IMR-90 (cell line): ENCODE results near the gene ARSD. TPM values are rescaled to one million over a fixed set of nuclear protein-coding genes. Genes with fewer than 3 reads are reported as not detected.

Experiments used
- ATAC-seq: fragments of 200-7000 bp; cut with Tn5 transposase; 2 replicates; pipeline ENCODE4 v1.9.1; 2020; ENCODE audit warnings: low read depth, mild to moderate bottlenecking, moderate library complexity
- BruUV-seq: library from RNA; stranded (reverse); fragments of 400-500 nt; replicated peaks from 2 replicates; lab custom pipeline; 2021; lab: Mats Ljungman, UMichigan
- CTCF ChIA-PET: fragments of 300-600 bp; formaldehyde crosslinking; extraction: SDS; loops from one replicate; lab custom pipeline; 2021; ENCODE audit warnings: antibody characterized with exemption; lab: Yijun Ruan, JAX
- POLR2A ChIA-PET: fragments of 300-600 bp; sonication (Branson Sonifier 250); formaldehyde crosslinking; loops from one replicate; lab custom pipeline; 2022; ENCODE audit warnings: antibody characterized with exemption; ENCODE audit not compliant: unreplicated experiment; lab: Charles Lee
- DNase-seq: peaks from one replicate; pipeline ENCODE4 v3.0.0; 2013
- H2AFZ ChIP-seq: replicated peaks from 2 replicates; pipeline ENCODE3; 2013; ENCODE audit warnings: low read length, mild to moderate bottlenecking; ENCODE audit not compliant: poor library complexity
- H2AK5ac ChIP-seq: 2 replicates; pipeline ENCODE4 v1.6.1; 2013; ENCODE audit warnings: low read depth, low read length, inconsistent platforms
- H2AK9ac ChIP-seq: replicated peaks from 2 replicates; pipeline ENCODE3; 2013; ENCODE audit warnings: mild to moderate bottlenecking, low read depth, low read length, moderate library complexity; ENCODE audit not compliant: poor library complexity
- H2BK120ac ChIP-seq: 2 replicates; pipeline ENCODE4 v1.6.1; 2013; ENCODE audit warnings: low read depth, low read length, inconsistent platforms
- H2BK15ac ChIP-seq: 3 replicates; pipeline ENCODE4 v1.6.1; 2013; ENCODE audit warnings: low read depth, low read length, inconsistent platforms
- H2BK20ac ChIP-seq: 2 replicates; pipeline ENCODE4 v1.6.1; 2013; ENCODE audit warnings: low read depth, mild to moderate bottlenecking, inconsistent platforms, low read length, moderate library complexity
- H2BK5ac ChIP-seq: 2 replicates; pipeline ENCODE4 v1.6.1; 2013; ENCODE audit warnings: mild to moderate bottlenecking, low read depth, low read length, inconsistent platforms; ENCODE audit not compliant: poor library complexity, severe bottlenecking
- H3K14ac ChIP-seq: replicated peaks from 2 replicates; pipeline ENCODE4 v1.6.1; 2013; ENCODE audit warnings: low read depth, low read length, inconsistent platforms
- H3K18ac ChIP-seq: 2 replicates; pipeline ENCODE4 v1.6.1; 2013; ENCODE audit warnings: low read depth, low read length, control low read depth
- H3K23ac ChIP-seq: 2 replicates; pipeline ENCODE4 v1.6.1; 2013; ENCODE audit warnings: low read depth, low read length, inconsistent platforms
- H3K27ac ChIP-seq: 2 replicates; pipeline ENCODE4 v1.5.1; 2013; ENCODE audit warnings: mild to moderate bottlenecking, control low read depth, low read length; ENCODE audit not compliant: insufficient read depth
- H3K27me3 ChIP-seq: 2 replicates; pipeline ENCODE4 v1.6.1; 2013; ENCODE audit warnings: low read length; ENCODE audit not compliant: control insufficient read depth, insufficient read depth
- H3K36me3 ChIP-seq: 2 replicates; pipeline ENCODE4 v1.6.1; 2013; ENCODE audit warnings: low read length, mixed read lengths; ENCODE audit not compliant: control insufficient read depth, insufficient read depth
- H3K4ac ChIP-seq: 2 replicates; pipeline ENCODE4 v1.6.1; 2013; ENCODE audit warnings: low read depth, low read length, inconsistent platforms
- H3K4me1 ChIP-seq: 2 replicates; pipeline ENCODE4 v1.6.1; 2013; ENCODE audit warnings: low read length, mixed read lengths; ENCODE audit not compliant: control insufficient read depth, insufficient read depth
- H3K4me2 ChIP-seq: 2 replicates; pipeline ENCODE4 v1.6.1; 2013; ENCODE audit warnings: low read depth, mild to moderate bottlenecking, control low read depth, low read length, moderate library complexity
- H3K4me3 ChIP-seq: 2 replicates; pipeline ENCODE4 v1.5.1; 2013; ENCODE audit warnings: low read depth, mild to moderate bottlenecking, control low read depth, low read length, moderate library complexity; ENCODE audit not compliant: insufficient read depth
- H3K56ac ChIP-seq: 2 replicates; pipeline ENCODE4 v1.6.1; 2013; ENCODE audit warnings: low read length, inconsistent platforms; ENCODE audit not compliant: insufficient read depth; ENCODE audit errors: extremely low read depth
- H3K79me1 ChIP-seq, 2 experiments: 2 replicates each; pipeline ENCODE4 v1.6.1; 2013; ENCODE audit warnings: low read length in 2 of 2, inconsistent platforms in 1 of 2, low read depth in 1 of 2
- H3K9ac ChIP-seq: 2 replicates; pipeline ENCODE4 v1.6.1; 2013; ENCODE audit warnings: low read depth, low read length, control low read depth
- H3K9me1 ChIP-seq: 2 replicates; pipeline ENCODE4 v1.6.1; 2013; ENCODE audit warnings: low read length, inconsistent platforms; ENCODE audit not compliant: insufficient read depth
- H3K9me3 ChIP-seq: 2 replicates; pipeline ENCODE4 v1.6.1; 2013; ENCODE audit warnings: low read length; ENCODE audit not compliant: control insufficient read depth, insufficient read depth
- H4K20me1 ChIP-seq: 2 replicates; pipeline ENCODE4 v1.6.1; 2013; ENCODE audit warnings: low read length, inconsistent platforms; ENCODE audit not compliant: insufficient read depth
- H4K5ac ChIP-seq: 2 replicates; pipeline ENCODE4 v1.6.1; 2013; ENCODE audit warnings: mild to moderate bottlenecking, low read depth, low read length, control low read depth
- H4K8ac ChIP-seq, 2 experiments: 2 replicates each; pipeline ENCODE4 v1.6.1; 2013; ENCODE audit warnings: low read depth in 2 of 2, low read length in 2 of 2, control low read depth in 1 of 2, inconsistent platforms in 1 of 2
- H4K91ac ChIP-seq: 2 replicates; pipeline ENCODE4 v1.6.1; 2013; ENCODE audit warnings: low read depth, low read length, inconsistent platforms; ENCODE audit not compliant: insufficient read depth
- BHLHE40 ChIP-seq: fragments of 150-350 bp; IDR thresholded peaks from 2 replicates; pipeline ENCODE4 v1.6.1; 2016; ENCODE audit warnings: mild to moderate bottlenecking, low read depth, low read length
- CHD1 ChIP-seq: IDR thresholded peaks from 2 replicates; pipeline ENCODE4 v1.6.1; 2012; ENCODE audit warnings: low read depth, low read length, improper control_type of control experiment
- FOS ChIP-seq: fragments of 150-350 bp; IDR thresholded peaks from 2 replicates; pipeline ENCODE4 v1.6.1; 2016; ENCODE audit warnings: low read depth, low read length
- MAZ ChIP-seq: IDR thresholded peaks from 2 replicates; pipeline ENCODE4 v1.6.1; 2012; ENCODE audit warnings: low read depth, mild to moderate bottlenecking, low read length, improper control_type of control experiment, moderate library complexity, borderline replicate concordance
- NFE2L2 ChIP-seq: fragments of 150-350 bp; IDR thresholded peaks from 2 replicates; pipeline ENCODE4 v1.6.1; 2016; ENCODE audit warnings: low read depth, mild to moderate bottlenecking, low read length
- RAD21 ChIP-seq: IDR thresholded peaks from 2 replicates; pipeline ENCODE4 v1.6.1; 2012; ENCODE audit warnings: low read length, improper control_type of control experiment
- RCOR1 ChIP-seq: IDR thresholded peaks from 2 replicates; pipeline ENCODE4 v1.6.1; 2012; ENCODE audit warnings: mild to moderate bottlenecking, low read length, improper control_type of control experiment; ENCODE audit not compliant: insufficient replicate concordance
- RFX5 ChIP-seq: IDR thresholded peaks from 2 replicates; pipeline ENCODE4 v1.8.0; 2012; ENCODE audit warnings: low read depth, mild to moderate bottlenecking, low read length, moderate library complexity
- USF2 ChIP-seq: fragments of 150-350 bp; IDR thresholded peaks from 2 replicates; pipeline ENCODE4 v1.6.1; 2017; ENCODE audit warnings: mild to moderate bottlenecking, antibody characterized with exemption, low read length, low read depth
- WGBS, 2 experiments: methylation state at CpG; one replicate each; pipeline versions ENCODE4 v1.1.5 to v1.1.7; 2013; ENCODE audit warnings: missing lambda C conversion rate in 2 of 2; ENCODE audit not compliant: insufficient read length in 1 of 2; ENCODE audit errors: extremely low coverage in 2 of 2; 5-methylcytosine and 5-hydroxymethylcytosine counted together
- dilution Hi-C: fragments of 300-500 bp; cut with HindIII; formaldehyde crosslinking; loops from one replicate; pipeline ENCODE4 v1.14.3; 2018; ENCODE audit warnings: low sequenced_read_pairs; ENCODE audit not compliant: unreplicated experiment
- in situ Hi-C: fragments of 300-500 bp; cut with MboI; formaldehyde crosslinking; loops from 3 replicates; pipeline ENCODE4 v1.14.3; 2019; ENCODE audit warnings: low sequenced_read_pairs, inconsistent platforms, mixed read lengths
- intact Hi-C: fragments of 100-400 bp; cut with micrococcal nuclease; formaldehyde crosslinking; loops from 2 replicates; pipeline ENCODE4 v1.10.0; 2022
- polyA plus RNA-seq, 3 experiments: library from polyadenylated mRNA; depleted of rRNA; stranded (reverse); fragments of >200 nt; gene quantifications; 2 replicates each; pipeline ENCODE4 v1.2.3, GENCODE V29; 2012; ENCODE audit warnings: low replicate concordance in 1 of 3
- total RNA-seq: library from RNA; depleted of rRNA; stranded (reverse); fragments of >200 nt; gene quantifications from 2 replicates; pipeline ENCODE4 v1.2.3, GENCODE V29; 2012
- TF ChIP-seq, protein P1 (sequence below): fragments of 150-350 bp; IDR thresholded peaks from 2 replicates; pipeline ENCODE4 v1.6.1; 2016; ENCODE audit warnings: low read depth, mild to moderate bottlenecking, low read length, moderate library complexity, borderline replicate concordance

The ARSD gene
- total and polyA plus RNA-seq, 2 of the 4 experiments (the other 2 are of a cell fraction): 5.1 to 6.3 TPM

GRCh38 chrX:2958199-2958598, 29.1 kb upstream of the ARSD start:
- DNase-seq (no peak), ATAC-seq (no peak)
- no peak overlapping the region for H3K27ac ChIP-seq
- H3K27me3 ChIP-seq: no peaks in the 10 kb centered on the region
- no peak overlapping the region for H3K9ac ChIP-seq
- H3K79me1 ChIP-seq: no peaks in the 10 kb centered on the region
- H2BK15ac ChIP-seq: no peak overlapping the region
- BruUV-seq: no TSS peak
- no peak overlapping the region for H2AK9ac ChIP-seq
- H4K91ac ChIP-seq: no peak overlapping the region
- dilution Hi-C loops (no loop called here), intact Hi-C loops (loop anchor here (1.0 kb wide), 1 partner anchor 11 kb away; no protein-coding TSS in a partner anchor), in situ Hi-C loops (no loop called here)
- POLR2A ChIA-PET: no interaction called here
- no peak overlapping the region for H2AK5ac ChIP-seq
- H3K18ac ChIP-seq: no peak overlapping the region
- H3K4me1 ChIP-seq: no peaks in the 10 kb centered on the region
- no peak overlapping the region for H2BK120ac ChIP-seq
- no peaks in the 10 kb centered on the region for H3K36me3 ChIP-seq
- H3K4me2 ChIP-seq: no peak overlapping the region
- 97% methylated on average over 6 of the region's 9 CpGs; no CpG with 5 or more reads in 1 of the 2 experiments for WGBS, 2 experiments
- H3K4ac ChIP-seq: no peak overlapping the region
- H3K56ac ChIP-seq: no peak overlapping the region
- H2AFZ ChIP-seq: no peak overlapping the region
- H2BK5ac ChIP-seq: no peak overlapping the region
- H4K5ac ChIP-seq: no peak overlapping the region
- TF ChIP-seq CHD1 (no peak), RAD21 (no peak), BHLHE40 (no peak), MAZ (no peak), NFE2L2 (no peak), RFX5 (no peak), FOS (no peak), RCOR1 (no peak), USF2 (no peak)
- TF ChIP-seq, protein P1, sequence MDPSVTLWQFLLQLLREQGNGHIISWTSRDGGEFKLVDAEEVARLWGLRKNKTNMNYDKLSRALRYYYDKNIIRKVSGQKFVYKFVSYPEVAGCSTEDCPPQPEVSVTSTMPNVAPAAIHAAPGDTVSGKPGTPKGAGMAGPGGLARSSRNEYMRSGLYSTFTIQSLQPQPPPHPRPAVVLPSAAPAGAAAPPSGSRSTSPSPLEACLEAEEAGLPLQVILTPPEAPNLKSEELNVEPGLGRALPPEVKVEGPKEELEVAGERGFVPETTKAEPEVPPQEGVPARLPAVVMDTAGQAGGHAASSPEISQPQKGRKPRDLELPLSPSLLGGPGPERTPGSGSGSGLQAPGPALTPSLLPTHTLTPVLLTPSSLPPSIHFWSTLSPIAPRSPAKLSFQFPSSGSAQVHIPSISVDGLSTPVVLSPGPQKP: no peak
- no peaks in the 10 kb centered on the region for H3K9me1 ChIP-seq
- no peak overlapping the region for H3K23ac ChIP-seq
- no peak overlapping the region for H3K4me3 ChIP-seq
- no peaks in the 10 kb centered on the region; the same call in 1 of the 2 replicates for H3K9me3 ChIP-seq
- H3K14ac ChIP-seq: no peak overlapping the region
- no peak overlapping the region for H2BK20ac ChIP-seq
- no peaks in the 10 kb centered on the region for H4K20me1 ChIP-seq
- CTCF ChIA-PET: no interaction called here
- H4K8ac ChIP-seq: no peak overlapping the region
